Neutrophil (primary cell): ENCODE data around the gene CACNA1I.
"Not testable (repeated sequence)": the region's sequence is repeated elsewhere in the genome, so short reads cannot be mapped to it uniquely, and the experiment has no call there.

Source experiments
- H3K27ac ChIP-seq: fragments of 200-600 bp; sonication (generic); 2 replicates; pipeline ENCODE4 v1.5.1; 2016; ENCODE audit warnings: mild to moderate bottlenecking, moderate library complexity
- H3K27me3 ChIP-seq: fragments of 200-600 bp; sonication (generic); 2 replicates; pipeline ENCODE4 v1.6.0; 2016; ENCODE audit warnings: mild to moderate bottlenecking
- H3K36me3 ChIP-seq: fragments of 200-600 bp; sonication (generic); 2 replicates; pipeline ENCODE4 v1.5.1; 2017
- H3K4me1 ChIP-seq, 2 experiments: fragments of 200-600 bp in 1 of 2; sonication (generic) in 1 of 2; 1 replicate in 1 of 2; 2 replicates in 1 of 2; pipeline versions ENCODE4 v1.5.1 to v1.6.1; 2013 to 2016; ENCODE audit warnings: low read depth in 1 of 2, low read length in 1 of 2, mild to moderate bottlenecking in 1 of 2, moderate library complexity in 1 of 2; ENCODE audit not compliant: control insufficient read depth in 1 of 2, insufficient read depth in 1 of 2
- H3K4me3 ChIP-seq, 2 experiments: fragments of 200-600 bp in 1 of 2; sonication (generic) in 1 of 2; 1 replicate in 1 of 2; 2 replicates in 1 of 2; pipeline ENCODE4 v1.5.1; 2013 to 2016; ENCODE audit warnings: low read depth in 1 of 2, low read length in 1 of 2, mild to moderate bottlenecking in 1 of 2, moderate library complexity in 1 of 2
- H3K9me3 ChIP-seq: fragments of 200-600 bp; sonication (generic); 2 replicates; pipeline ENCODE4 v1.5.1; 2016
- TF ChIP-seq, protein P1 (sequence below): fragments of 200-600 bp; sonication (generic); IDR thresholded peaks from 2 replicates; pipeline ENCODE4 v1.5.1; 2016; ENCODE audit warnings: antibody characterized with exemption

CACNA1I gene

DNA sequence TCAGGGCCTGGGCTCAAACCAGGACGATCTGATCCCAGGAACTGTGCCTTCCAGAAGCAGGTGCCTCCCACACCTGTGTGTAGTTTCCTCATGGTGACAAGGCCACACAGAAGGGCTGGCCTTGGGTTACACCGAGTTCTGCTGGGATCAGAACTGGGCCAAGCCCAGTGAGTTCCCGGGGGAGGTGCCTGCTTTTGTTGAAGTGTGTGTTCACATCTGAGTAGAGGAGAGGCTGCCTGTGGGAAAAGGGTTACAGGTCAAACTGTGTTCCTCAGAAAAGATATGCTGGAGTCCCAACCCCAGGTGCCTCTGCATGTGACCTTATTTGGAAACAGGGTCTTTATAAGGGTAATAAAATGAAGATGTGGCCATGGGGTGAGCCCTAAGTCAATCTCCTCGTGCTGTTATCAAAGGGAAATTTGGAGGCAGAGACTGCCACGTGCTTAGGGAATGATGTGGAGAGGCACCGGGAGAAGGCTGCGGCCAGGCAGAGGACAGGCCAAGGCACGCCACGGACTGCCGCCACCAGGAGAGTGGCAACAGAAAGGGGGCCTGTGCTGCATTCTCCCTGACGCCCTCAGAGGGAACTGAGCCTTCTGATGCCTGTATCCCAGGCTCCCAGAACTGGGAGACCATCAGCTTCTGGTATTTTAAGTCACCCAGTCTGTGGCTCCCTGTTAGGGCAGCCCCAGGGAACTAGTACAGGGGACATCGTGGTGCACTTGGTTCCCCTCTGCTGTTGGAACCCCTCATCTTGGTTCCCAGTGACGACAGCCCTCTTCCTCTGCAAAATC lies 158.8 kb downstream of the CACNA1I start:
- no peaks in the 10 kb centered on the region for H3K4me1 ChIP-seq
- no peaks in the 10 kb centered on the region for H3K36me3 ChIP-seq
- no peaks in the 10 kb centered on the region for H3K9me3 ChIP-seq
- TF ChIP-seq, protein P1, sequence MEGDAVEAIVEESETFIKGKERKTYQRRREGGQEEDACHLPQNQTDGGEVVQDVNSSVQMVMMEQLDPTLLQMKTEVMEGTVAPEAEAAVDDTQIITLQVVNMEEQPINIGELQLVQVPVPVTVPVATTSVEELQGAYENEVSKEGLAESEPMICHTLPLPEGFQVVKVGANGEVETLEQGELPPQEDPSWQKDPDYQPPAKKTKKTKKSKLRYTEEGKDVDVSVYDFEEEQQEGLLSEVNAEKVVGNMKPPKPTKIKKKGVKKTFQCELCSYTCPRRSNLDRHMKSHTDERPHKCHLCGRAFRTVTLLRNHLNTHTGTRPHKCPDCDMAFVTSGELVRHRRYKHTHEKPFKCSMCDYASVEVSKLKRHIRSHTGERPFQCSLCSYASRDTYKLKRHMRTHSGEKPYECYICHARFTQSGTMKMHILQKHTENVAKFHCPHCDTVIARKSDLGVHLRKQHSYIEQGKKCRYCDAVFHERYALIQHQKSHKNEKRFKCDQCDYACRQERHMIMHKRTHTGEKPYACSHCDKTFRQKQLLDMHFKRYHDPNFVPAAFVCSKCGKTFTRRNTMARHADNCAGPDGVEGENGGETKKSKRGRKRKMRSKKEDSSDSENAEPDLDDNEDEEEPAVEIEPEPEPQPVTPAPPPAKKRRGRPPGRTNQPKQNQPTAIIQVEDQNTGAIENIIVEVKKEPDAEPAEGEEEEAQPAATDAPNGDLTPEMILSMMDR: no peak
- peaks cover 63% of the 10 kb centered on the region for H3K27me3 ChIP-seq
- no peak overlapping the region for H3K4me3 ChIP-seq
- H3K27ac ChIP-seq: no peak overlapping the region

DNA sequence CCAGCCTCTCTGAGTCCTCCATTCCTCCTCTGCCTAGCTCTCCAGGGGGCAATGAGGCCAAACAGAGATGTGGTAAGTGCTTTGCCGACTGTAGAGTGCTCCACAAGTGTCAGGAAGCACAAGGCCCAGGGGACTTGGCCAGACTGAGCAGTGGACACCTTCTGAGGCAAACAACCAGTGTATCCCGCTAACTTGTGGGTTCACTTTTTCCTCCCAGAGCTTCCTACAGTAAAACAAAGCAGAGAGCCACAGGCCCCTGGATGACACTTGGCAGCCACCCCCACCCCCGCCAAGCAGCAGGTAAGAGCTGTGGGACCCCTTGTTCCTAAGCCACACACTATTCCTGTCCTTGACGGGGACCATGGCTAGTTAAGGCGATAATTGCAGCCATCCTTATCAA lies 160.9 kb downstream of the CACNA1I start:
- no peak overlapping the region for H3K27ac ChIP-seq

DNA sequence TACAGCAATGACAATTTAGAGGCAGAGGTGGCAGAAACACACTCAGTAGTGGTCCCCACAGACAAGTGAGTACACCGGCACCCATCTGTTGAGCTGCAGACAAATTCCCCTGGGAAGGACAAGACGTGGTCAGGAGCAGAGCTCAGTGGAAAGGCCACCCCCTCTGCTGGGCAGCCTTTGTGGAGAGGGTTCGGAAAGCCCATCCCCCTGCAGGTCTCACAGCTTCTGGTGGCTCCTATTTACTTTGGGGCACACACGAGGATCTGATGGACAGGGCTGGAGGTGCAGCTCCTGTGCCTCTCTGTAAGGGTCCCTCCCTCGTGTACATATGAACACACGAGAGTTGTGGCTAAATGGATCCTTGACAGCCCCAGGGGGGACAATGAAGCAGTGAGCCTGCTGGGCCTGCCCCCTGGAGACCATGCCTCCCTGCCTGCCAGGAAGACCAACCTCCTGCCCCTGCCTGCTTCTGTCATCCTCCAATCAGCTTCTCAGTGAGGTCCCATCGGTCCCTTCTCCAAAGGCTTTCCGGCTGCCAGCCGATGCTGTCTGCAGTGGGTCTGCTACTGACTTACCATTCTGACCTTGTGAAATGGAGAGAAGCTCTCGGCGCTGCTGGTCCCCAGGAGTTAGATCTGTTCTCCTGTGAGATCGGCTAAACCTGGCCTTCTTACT lies 161.5 kb downstream of the CACNA1I start:
- peaks cover 63% of the 10 kb centered on the region for H3K27me3 ChIP-seq
- TF ChIP-seq, protein P1: no peak

More for the DNA sequence above, 160.9 kb downstream of the CACNA1I start:
- no peaks in the 10 kb centered on the region for H3K36me3 ChIP-seq
- H3K4me3 ChIP-seq: no peak overlapping the region
- peaks cover 63% of the 10 kb centered on the region for H3K27me3 ChIP-seq
- no peaks in the 10 kb centered on the region for H3K4me1 ChIP-seq
- TF ChIP-seq, protein P1: no peak
- no peaks in the 10 kb centered on the region for H3K9me3 ChIP-seq

DNA sequence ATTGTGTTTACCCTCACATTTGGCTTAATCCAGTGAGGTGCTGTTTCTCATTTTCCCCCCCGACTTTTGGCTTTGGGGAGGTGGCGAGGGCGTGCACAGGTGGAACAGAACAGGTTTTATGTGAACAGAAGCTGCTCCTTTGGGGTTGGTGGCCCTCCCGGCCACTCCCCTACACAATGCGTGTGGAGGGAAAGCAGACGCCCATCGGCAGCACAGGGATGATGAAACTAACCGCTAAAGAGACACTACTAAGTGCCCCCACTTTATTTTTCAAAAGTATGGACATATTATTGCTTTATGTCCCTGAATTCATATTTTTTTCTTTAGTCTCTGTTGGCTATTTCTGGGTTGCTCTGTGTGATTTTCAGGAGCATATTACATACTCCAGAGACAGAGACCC lies 162.1 kb downstream of the CACNA1I start:
- no peaks in the 10 kb centered on the region for H3K9me3 ChIP-seq
- no peaks in the 10 kb centered on the region for H3K36me3 ChIP-seq
- H3K4me1 ChIP-seq: no peaks in the 10 kb centered on the region
- TF ChIP-seq, protein P1: no peak
- peaks cover 63% of the 10 kb centered on the region for H3K27me3 ChIP-seq
- H3K27ac ChIP-seq: no peak overlapping the region
- no peak overlapping the region for H3K4me3 ChIP-seq

More for the DNA sequence above, 161.5 kb downstream of the CACNA1I start:
- Histone ChIP-seq H3K4me3 (no peak overlapping the region), H3K36me3 (no peaks in the 10 kb centered on the region), H3K9me3 (no peaks in the 10 kb centered on the region), H3K27ac (no peak overlapping the region), H3K4me1 (no peaks in the 10 kb centered on the region)

DNA sequence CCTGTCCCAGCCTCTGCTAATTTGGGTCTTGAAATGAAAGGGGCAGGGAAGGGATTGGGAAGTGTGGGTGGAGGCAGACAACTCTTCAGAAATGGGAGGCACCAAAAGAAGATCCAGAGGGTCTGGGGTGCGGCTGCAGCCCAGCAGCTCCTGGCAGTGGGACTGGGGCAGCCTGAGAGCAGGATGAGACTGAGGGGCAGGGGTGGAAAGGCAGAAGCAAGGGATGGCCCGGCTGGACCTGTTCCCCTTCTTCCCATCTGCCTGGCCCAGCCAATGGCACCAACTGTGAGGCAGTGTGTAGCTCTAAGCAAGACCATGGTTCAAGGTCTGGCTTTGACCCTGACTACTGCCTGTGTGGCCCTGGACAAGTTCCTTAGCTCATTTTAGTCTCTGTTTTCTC lies 162.6 kb downstream of the CACNA1I start:
- no peaks in the 10 kb centered on the region for H3K4me1 ChIP-seq
- TF ChIP-seq, protein P1: no peak
- no peaks in the 10 kb centered on the region for H3K9me3 ChIP-seq
- H3K36me3 ChIP-seq: no peaks in the 10 kb centered on the region
- H3K27ac ChIP-seq: no peak overlapping the region
- no peak overlapping the region for H3K4me3 ChIP-seq
- peaks cover 63% of the 10 kb centered on the region for H3K27me3 ChIP-seq

DNA sequence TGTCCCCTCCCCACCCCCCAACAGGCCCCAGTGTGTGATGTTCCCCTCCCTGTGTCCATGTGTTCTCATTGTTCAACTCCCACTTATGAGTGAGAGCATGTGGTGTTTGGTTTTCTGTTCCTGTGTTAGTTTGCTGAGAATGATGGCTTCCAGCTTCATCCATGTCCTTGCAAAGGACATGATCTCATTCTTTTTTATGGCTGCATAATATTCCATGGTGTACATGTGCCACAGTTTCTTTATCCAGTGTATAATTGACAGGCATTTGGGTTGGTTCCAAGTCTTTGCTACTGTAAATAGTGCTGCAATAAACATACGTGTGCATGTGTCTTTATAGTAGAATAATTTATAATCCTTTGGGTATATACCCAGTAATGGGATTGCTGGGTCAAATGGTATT lies 163.5 kb downstream of the CACNA1I start:
- peaks cover 65% of the 10 kb centered on the region for H3K27me3 ChIP-seq
- not testable (repeated sequence) for H3K4me3 ChIP-seq, H3K4me1 ChIP-seq, H3K9me3 ChIP-seq, H3K27ac ChIP-seq, H3K36me3 ChIP-seq
